HuH-7.5 (cell line): ENCODE results near the gene RASIP1.
"Not testable (repeated sequence)": the region's sequence is repeated elsewhere in the genome, so short reads cannot be mapped to it uniquely, and the experiment has no call there.

Source experiments
- DNase-seq: peaks from one replicate; pipeline ENCODE4 v3.0.0; 2011; ENCODE audit warnings: low spot score

Gene RASIP1

GRCh38 chr19:48705431-48705830 is 35.0 kb downstream of the RASIP1 start:
- no peak for DNase-seq

DNA sequence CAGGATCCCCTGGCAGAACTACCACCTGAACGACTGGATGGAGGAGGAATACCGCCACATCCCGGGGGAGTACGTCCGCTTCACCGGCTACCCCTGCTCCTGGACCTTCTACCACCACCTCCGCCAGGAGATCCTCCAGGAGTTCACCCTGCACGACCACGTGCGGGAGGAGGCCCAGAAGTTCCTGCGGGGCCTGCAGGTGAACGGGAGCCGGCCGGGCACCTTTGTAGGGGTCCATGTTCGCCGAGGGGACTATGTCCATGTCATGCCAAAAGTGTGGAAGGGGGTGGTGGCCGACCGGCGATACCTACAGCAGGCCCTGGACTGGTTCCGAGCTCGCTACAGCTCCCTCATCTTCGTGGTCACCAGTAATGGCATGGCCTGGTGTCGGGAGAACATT is 37.1 kb downstream of the RASIP1 start:
- no peak for DNase-seq

DNA sequence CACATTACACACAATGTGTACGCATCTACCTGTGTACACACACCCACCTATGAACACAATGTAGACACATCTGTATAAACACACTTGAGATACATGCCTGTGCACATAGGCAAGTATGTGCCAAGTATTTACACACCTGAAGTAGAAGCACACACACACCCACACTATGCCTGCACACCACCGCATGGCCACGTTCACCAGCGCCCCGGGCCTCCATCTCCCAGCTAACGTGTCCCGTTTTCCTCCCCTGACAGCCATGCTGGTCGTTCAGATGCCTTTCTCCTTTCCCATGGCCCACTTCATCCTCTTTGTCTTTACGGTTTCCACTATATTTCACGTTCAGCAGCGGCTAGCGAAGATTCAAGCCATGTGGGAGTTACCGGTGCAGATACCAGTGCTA is 37.7 kb downstream of the RASIP1 start:
- no peak for DNase-seq

DNA sequence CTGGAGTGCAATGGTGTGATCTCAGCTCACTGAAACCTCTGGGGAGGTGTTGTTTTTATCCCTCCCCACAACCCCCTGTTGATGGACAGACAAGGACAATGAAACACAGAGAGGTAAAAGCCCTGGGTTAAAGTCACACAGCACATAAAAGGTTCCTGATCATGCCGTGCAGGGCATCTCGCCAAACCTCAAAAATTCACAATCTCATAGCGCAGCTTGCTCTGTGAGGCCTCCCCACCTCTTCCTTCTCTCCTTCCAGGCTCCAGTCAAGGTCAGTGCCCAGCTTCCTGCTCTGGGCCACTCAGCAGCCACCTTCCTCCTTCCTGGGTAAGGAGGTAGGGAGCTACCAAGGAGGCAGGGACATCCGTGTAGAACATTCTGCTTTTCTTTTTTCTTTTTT is 42.4 kb downstream of the RASIP1 start:
- no peak for DNase-seq

DNA sequence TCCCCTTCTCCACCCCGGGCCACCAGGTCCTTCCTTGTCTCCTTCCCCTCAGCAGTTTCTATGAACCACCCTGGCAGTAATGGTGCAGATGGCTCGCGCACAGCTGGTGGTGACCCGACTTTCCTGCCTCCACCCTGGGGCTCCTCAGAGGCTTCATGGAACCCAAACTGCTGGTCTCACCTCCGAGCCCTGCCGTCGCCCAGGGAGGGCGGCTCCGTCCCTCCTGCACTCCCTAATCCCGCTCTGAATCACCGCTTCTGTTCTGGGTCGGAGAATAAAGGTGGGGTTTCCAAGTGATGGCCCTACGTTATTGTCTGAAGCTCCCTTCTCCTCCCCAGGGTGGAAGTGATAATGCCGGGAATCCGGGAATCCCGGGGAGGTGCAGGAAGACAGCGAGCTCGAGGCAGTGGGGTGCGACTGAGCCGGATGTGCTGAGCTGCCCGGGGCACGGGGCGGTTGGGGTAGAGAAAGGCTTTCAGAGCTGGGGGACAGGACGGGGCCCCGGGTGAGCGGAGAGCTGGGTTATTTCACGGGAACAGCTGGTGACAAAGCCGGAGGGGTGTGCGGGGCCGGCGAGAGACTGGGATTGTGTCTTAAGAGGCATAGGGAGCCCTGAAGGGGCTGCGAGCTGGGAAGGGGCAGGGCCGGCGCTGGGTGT is 43.9 kb downstream of the RASIP1 start:
- DNase-seq: no peak

DNA sequence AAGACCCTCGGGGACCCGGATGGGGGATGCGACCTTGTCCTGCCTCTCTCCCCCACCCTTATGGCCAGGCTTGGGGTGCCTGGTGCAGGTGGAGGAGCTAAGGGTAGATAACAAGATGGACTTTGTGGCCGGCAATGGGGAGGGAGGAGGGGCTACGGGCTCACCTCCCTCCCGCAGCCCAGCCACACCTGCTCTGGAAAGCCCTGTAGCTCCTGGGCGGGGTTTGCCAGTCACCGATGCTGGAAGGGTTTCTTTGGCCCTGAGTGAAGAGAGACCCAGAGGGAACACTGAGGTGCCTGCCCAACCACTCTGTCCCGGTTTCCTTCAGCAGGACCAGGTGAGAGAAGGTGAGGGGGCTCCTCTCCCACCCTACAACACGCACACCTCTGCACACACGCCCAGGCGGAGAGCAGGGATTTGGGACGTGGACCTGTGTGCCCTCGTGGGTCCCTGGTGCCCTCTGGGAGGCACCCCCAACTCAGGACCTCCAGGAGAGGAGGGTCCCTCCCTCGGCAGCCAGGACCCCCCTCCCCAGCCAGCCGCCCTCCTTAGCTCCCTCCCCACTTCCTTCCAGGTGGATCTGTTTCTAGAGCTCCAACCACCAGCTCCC is 44.6 kb downstream of the RASIP1 start, which contains the start of gene FUT2:
TSS of gene FUT2 (plus strand) at position 229 of the 610 bp plus-strand sequence. CDS start 6,986 bp downstream, outside the sequence.
- no peak for DNase-seq

DNA sequence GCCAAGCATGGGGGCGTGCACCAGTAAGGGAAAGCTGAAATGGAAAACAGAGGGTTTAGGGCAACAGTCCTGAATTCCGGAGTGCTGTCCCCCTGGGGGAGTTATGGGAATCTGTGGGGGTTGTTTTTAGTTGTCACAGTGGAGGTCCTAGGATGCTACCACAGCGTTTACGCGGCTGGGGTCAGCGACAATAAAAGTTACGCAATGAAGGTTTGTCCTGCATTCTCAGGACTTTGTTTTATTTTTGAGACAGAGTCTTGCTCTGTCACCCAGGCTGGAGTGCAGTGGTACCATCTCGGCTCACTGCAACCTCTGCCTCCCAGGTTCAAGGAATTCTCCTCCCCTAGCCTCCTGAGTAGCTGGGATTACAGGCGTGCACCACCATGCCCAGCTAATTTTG is 46.8 kb downstream of the RASIP1 start:
- DNase-seq: not testable (repeated sequence)

DNA sequence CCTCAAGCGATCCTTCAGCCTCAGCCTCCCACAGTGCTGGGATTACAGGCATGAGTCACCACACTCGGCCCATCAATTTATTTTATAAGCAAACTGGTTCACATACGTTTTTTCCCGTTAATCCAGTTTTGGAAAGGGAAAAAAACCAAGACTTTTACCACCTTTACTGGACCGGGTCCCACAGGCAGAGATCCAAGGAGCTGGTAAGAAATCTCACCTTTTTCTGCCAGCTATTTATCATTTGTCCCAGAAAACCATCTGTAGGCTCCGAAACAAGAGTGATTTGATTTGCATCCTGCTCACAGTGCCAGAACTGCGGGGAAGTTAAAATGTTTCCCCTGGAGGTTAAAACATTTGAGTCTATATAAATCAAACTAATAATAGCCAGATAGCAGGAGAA is 51.0 kb downstream of the RASIP1 start:
- no peak for DNase-seq

DNA sequence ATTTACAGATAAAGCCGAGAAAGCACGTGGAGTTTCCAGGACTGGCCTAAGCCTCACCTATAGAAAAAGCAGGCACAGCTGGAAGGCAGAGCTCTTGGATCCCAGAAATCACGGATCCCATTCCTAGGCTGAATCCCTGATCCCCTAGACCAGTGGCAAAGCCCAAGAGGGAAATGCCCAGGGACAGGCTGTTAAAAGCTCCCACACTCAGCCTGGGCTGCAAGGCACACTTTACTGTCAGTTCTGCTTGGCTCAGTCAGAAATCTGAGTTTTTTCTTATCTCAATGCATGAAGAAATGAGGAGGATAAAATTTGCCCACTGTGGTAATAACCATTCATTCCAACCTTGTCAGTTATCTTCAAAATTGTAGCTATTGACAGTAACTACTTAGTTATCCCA is 52.6 kb downstream of the RASIP1 start:
- no peak for DNase-seq

- not testable (repeated sequence) for DNase-seq
These were observed 53.8 kb downstream of the RASIP1 start for GRCh38 chr19:48686637-48687036.

- no peak for DNase-seq
These were observed 54.3 kb downstream of the RASIP1 start for GRCh38 chr19:48686088-48686487.

- DNase-seq: no peak
These were observed 54.8 kb downstream of the RASIP1 start for GRCh38 chr19:48685583-48685982.

DNA sequence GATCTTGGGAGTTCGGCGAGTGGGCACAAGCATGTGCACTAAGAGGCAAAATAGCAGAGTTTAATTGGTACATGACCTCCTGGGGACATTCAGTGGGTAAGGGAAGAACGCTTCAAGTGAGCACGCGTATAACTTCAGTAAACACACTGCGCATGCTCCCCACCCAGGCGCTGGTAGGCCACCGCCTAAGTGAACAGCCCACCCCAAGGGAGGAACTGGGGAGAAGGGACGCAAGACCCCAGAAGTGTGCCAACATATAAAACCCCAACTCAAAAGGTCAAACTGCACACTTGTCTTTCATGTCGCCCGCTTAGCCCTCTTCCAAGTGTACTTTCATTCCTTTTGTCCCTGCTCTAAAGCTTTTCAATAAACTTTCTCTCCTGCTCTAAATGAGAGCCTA is 57.1 kb downstream of the RASIP1 start:
- DNase-seq: no peak

DNA sequence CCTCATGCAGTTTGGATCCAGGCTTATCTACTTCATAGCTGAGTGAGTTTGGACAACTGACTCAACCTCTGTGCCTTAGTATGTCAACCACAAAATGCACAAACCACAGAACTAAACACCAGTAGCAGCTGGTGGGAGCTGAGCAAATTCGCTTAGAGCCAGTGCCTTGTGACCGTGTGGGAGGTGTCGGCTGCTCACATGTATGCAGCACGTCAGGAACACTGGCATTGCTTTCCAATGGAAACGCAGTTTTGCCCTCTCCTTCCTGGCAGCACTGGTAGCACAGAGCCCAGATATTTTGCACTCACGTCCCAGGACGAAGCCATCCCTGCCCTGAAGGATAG is 59.3 kb downstream of the RASIP1 start:
- no peak for DNase-seq

DNA sequence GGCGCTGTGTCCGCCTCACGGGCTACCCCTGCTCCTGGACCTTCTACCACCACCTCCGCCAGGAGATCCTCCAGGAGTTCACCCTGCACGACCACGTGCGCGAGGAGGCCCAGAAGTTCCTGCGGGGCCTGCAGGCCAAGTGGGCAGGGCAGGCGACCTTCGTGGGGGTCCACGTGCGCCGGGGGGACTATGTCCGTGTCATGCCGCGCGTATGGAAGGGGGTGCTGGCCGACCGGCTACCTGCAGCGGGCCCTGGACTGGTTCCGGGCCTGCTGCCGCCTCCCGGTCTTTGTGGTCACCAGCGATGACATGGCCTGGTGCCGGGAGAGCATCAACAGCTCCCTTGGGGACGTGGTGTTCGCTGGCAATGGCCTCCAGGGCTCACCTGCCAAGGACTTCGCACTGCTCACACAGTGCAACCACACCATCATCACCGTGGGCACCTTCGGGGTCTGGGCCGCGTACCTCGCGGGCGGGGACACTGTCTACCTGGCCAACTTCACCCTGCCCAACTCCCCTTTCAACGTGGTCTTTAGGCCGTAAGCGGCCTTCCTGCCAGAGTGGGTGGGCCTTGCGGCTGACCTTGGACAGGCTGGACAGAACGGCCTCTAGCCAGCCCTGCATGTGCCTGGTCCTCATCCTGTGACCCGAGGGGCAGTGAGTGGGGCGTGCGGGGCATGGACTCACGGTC is 59.8 kb downstream of the RASIP1 start:
- DNase-seq: no peak

GRCh38 chr19:48680006-48680405 is 60.4 kb downstream of the RASIP1 start:
- DNase-seq: not testable (repeated sequence)

DNA sequence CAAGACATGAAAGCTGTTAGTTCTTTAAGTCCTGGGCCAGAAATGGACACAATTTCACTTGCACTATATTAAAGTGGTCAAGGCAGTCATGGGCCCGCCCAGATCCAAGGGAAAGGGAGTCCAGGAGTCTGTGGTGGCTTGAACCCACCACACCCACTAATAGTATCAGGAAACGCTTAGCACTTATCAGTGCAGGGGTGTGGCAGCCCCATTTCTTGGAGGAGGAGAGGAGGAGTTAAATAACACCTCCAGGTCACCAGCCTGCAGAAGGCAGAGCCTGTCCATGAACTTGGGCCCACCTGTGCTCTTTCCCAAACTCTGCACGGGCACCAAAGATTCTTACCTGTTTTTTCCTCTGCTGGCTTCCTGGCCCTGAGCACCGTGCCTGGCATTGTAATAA is 62.2 kb downstream of the RASIP1 start:
- no peak for DNase-seq

DNA sequence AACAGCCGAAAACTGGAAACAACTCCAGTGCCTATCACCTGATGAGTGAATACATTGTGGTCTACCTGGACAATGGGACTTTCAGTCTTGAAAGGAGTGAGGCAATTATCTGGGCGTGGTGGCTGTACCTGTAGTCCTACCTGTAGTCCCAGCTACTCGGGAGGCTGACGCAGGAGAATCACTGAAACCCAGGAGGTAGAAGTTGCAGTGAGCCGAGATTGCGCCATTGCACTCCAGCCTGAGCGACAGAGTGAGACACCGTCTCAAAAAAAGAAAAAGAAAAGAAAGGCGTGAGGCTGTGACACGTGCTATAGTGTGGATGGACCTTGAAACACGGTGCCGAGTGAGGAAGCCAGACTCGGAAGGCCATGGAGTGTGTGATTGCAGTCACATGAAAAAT is 63.5 kb downstream of the RASIP1 start:
- DNase-seq: no peak

- no peak for DNase-seq
These were observed 63.9 kb downstream of the RASIP1 start for GRCh38 chr19:48676487-48676886.

- DNase-seq: peak; percentile 99
These were observed 65.2 kb downstream of the RASIP1 start for GRCh38 chr19:48674921-48675824.

DNA sequence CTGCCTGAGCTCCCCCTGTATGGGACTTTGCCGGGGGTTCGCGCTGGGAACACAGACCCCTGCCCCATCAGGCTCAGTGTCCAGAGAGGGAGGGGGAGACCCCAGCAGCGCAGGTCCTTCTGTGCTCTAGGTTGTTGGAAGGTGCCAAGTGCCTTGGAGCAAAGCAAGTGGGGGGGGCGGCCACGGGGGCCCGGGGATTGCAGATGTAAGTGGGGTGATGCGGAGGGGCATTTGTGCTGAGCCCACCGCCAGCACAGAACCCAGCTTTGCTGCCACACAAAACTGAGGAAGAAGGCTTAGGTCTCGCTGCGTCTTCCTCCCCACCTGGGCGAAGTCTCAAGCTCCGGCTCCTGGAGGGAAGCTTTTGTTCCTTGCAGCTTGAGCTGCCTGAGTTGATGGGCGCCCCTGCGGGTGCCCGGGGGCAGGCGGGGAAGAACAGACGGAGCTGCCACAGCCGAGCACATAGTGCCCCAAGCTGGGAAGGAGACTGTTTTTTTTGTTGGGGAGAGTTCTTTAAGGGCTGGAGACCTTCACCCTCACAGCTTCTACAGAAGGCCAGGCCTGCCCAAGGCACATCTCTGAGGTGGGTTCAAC is 66.1 kb downstream of the RASIP1 start:
- DNase-seq: no peak
